ENCODE data around the gene RAB5A. TPM values are rescaled to one million over a fixed set of nuclear protein-coding genes. Genes with fewer than 3 reads are reported as not detected.
"Not testable (repeated sequence)": the region's sequence is repeated elsewhere in the genome, so short reads cannot be mapped to it uniquely, and the experiment has no call there.

RAB5A gene
- polyA plus RNA-seq, 1 experiment = 29.8 TPM

GRCh38 chr3:19970327-19970726, 23.4 kb downstream of the RAB5A start:
- POLR2A ChIA-PET = no interaction called here
- no peak for DNase-seq (ENCODE audit: low read depth)
- CTCF ChIA-PET = no interaction called here
- H3K27me3 ChIP-seq (ENCODE audit: control insufficient read depth, insufficient read depth, low read length) = no peaks in the 10 kb centered on the region
- no peak for TF ChIP-seq CTCF (IDR thresholded peaks at IDR 0.05; ENCODE audit: insufficient read depth, low read depth, low read length)
- no peaks in the 10 kb centered on the region for H3K36me3 ChIP-seq (ENCODE audit: control insufficient read depth, insufficient read depth, low read length)
- H3K4me3 ChIP-seq (ENCODE audit: low read depth, low read length) = no peak overlapping the region

- peak; percentile 27 for DNase-seq (ENCODE audit: low read depth)
- peaks cover 3% of the 10 kb centered on the region; the same call in 1 of the 2 replicates for H3K36me3 ChIP-seq (ENCODE audit: control insufficient read depth, insufficient read depth, low read length)
- H3K4me3 ChIP-seq (ENCODE audit: low read depth, low read length) = no peak overlapping the region
- ChIA-PET POLR2A (no interaction called here), CTCF (interaction anchor here (1.7 kb wide), 1 partner anchor 21 kb away, joined by 4 read pairs; no protein-coding TSS in a partner anchor)
- no peak for TF ChIP-seq CTCF (IDR thresholded peaks at IDR 0.05; ENCODE audit: insufficient read depth, low read depth, low read length)
- H3K27me3 ChIP-seq (ENCODE audit: control insufficient read depth, insufficient read depth, low read length) = no peaks in the 10 kb centered on the region
Observed at GRCh38 chr3:19972054-19972453, 25.2 kb downstream of the RAB5A start.

GRCh38 chr3:19988904-19989303, 42.0 kb downstream of the RAB5A start:
- DNase-seq (ENCODE audit: low read depth); H3K4me3 ChIP-seq (ENCODE audit: low read depth, low read length); POLR2A ChIA-PET; H3K27me3 ChIP-seq (ENCODE audit: control insufficient read depth, insufficient read depth, low read length); H3K36me3 ChIP-seq (ENCODE audit: control insufficient read depth, insufficient read depth, low read length); CTCF ChIA-PET: not testable (repeated sequence)

GRCh38 chr3:19994796-19995195, 47.9 kb downstream of the RAB5A start:
- ChIA-PET POLR2A (no interaction called here), CTCF (no interaction called here)
- no peak for TF ChIP-seq CTCF (IDR thresholded peaks at IDR 0.05; ENCODE audit: insufficient read depth, low read depth, low read length)

GRCh38 chr3:19997502-19997901, 50.6 kb downstream of the RAB5A start:
- no peak for DNase-seq (ENCODE audit: low read depth)
- no peaks in the 10 kb centered on the region for H3K36me3 ChIP-seq (ENCODE audit: control insufficient read depth, insufficient read depth, low read length)
- TF ChIP-seq CTCF (IDR thresholded peaks at IDR 0.05; ENCODE audit: insufficient read depth, low read depth, low read length) = no peak
- POLR2A ChIA-PET = no interaction called here
- no peaks in the 10 kb centered on the region for H3K27me3 ChIP-seq (ENCODE audit: control insufficient read depth, insufficient read depth, low read length)
- no peak overlapping the region for H3K4me3 ChIP-seq (ENCODE audit: low read depth, low read length)
- CTCF ChIA-PET = no interaction called here

More at GRCh38 chr3:19994796-19995195, 47.9 kb downstream of the RAB5A start:
- H3K4me3 ChIP-seq (ENCODE audit: low read depth, low read length) = no peak overlapping the region
- no peak for DNase-seq (ENCODE audit: low read depth)
- H3K27me3 ChIP-seq (ENCODE audit: control insufficient read depth, insufficient read depth, low read length) = no peaks in the 10 kb centered on the region
- no peaks in the 10 kb centered on the region for H3K36me3 ChIP-seq (ENCODE audit: control insufficient read depth, insufficient read depth, low read length)

- no peak overlapping the region for H3K4me3 ChIP-seq (ENCODE audit: low read depth, low read length)
Observed at GRCh38 chr3:20001932-20002331, 55.0 kb downstream of the RAB5A start.

More at GRCh38 chr3:20001932-20002331, 55.0 kb downstream of the RAB5A start:
- no peak for TF ChIP-seq CTCF (IDR thresholded peaks at IDR 0.05; ENCODE audit: insufficient read depth, low read depth, low read length)
- Histone ChIP-seq H3K27me3 (ENCODE audit: control insufficient read depth, insufficient read depth, low read length) (no peaks in the 10 kb centered on the region), H3K36me3 (ENCODE audit: control insufficient read depth, insufficient read depth, low read length) (no peaks in the 10 kb centered on the region)
- no peak for DNase-seq (ENCODE audit: low read depth)
- CTCF ChIA-PET = no interaction called here
- POLR2A ChIA-PET = no interaction called here
